HEK293 (cell line): ENCODE data around the gene ATP6AP2.
A peak's percentile ranks its signal among the peaks of the same experiment; 100 is the strongest.

Experiments used
- CTCF ChIA-PET: fragments of 350-600 bp; formaldehyde crosslinking; extraction: SDS; loops from one replicate; lab custom pipeline; 2021; ENCODE audit warnings: antibody characterized with exemption; lab: Yijun Ruan, JAX
- POLR2A ChIA-PET: fragments of 300-600 bp; formaldehyde crosslinking; extraction: SDS; loops from one replicate; lab custom pipeline; 2020; ENCODE audit warnings: antibody characterized with exemption, inconsistent platforms; lab: Yijun Ruan, JAX
- H3K27ac ChIP-seq: fragments of 200-500 bp; sonication (Bioruptor generic); 2 replicates; pipeline ENCODE4 v1.5.1; 2014; ENCODE audit warnings: low read depth, low read length, control low read depth, inconsistent platforms; ENCODE audit errors: extremely low read depth
- H3K36me3 ChIP-seq, 2 experiments: fragments of 200-500 bp in 1 of 2; sonication (Bioruptor generic) in 1 of 2; 1 replicate in 1 of 2; 2 replicates in 1 of 2; pipeline ENCODE4 v1.5.1; 2014 to 2017; ENCODE audit warnings: inconsistent platforms in 2 of 2, low read length in 2 of 2; ENCODE audit not compliant: control insufficient read depth in 2 of 2, insufficient read depth in 1 of 2
- H3K4me1 ChIP-seq: fragments of 200-500 bp; sonication (Bioruptor generic); 2 replicates; pipeline ENCODE4 v1.5.1; 2014; ENCODE audit warnings: mild to moderate bottlenecking, low read length, inconsistent platforms; ENCODE audit not compliant: control insufficient read depth, insufficient read depth
- H3K4me3 ChIP-seq: 2 replicates; pipeline ENCODE4 v1.5.1; 2011; ENCODE audit warnings: low read depth, mild to moderate bottlenecking, control low read depth, low read length, moderate library complexity
- H3K9me3 ChIP-seq: fragments of 200-500 bp; sonication (Bioruptor generic); 2 replicates; pipeline ENCODE4 v1.5.1; 2014; ENCODE audit warnings: low read depth, low read length, inconsistent platforms; ENCODE audit not compliant: control insufficient read depth, insufficient read depth
- BCL6B ChIP-seq: fragments of 450-650 bp; formaldehyde crosslinking; IDR thresholded peaks from 2 replicates; pipeline ENCODE4 v1.5.1; 2017; ENCODE audit warnings: missing biosample characterization, missing genetic modification characterization
- MZF1 ChIP-seq: fragments of 450-650 bp; formaldehyde crosslinking; IDR thresholded peaks from 2 replicates; pipeline ENCODE4 v1.5.1; 2017; ENCODE audit warnings: missing biosample characterization, missing genetic modification characterization, borderline replicate concordance
- PATZ1 ChIP-seq: fragments of 450-650 bp; formaldehyde crosslinking; IDR thresholded peaks from 2 replicates; pipeline ENCODE4 v1.5.1; 2016; ENCODE audit warnings: missing biosample characterization, missing genetic modification characterization
- PRDM6 ChIP-seq: fragments of 450-650 bp; formaldehyde crosslinking; IDR thresholded peaks from 2 replicates; pipeline ENCODE4 v1.5.1; 2017; ENCODE audit warnings: missing biosample characterization, missing genetic modification characterization
- REST ChIP-seq: fragments of 450-650 bp; formaldehyde crosslinking; IDR thresholded peaks from 2 replicates; pipeline ENCODE4 v1.5.1; 2016; ENCODE audit warnings: missing biosample characterization, missing genetic modification characterization
- SALL2 ChIP-seq: fragments of 450-650 bp; formaldehyde crosslinking; IDR thresholded peaks from 2 replicates; pipeline ENCODE4 v1.5.0; 2017; ENCODE audit warnings: missing biosample characterization, mild to moderate bottlenecking, missing genetic modification characterization, borderline replicate concordance
- SCRT2 ChIP-seq: fragments of 450-650 bp; formaldehyde crosslinking; IDR thresholded peaks from 2 replicates; pipeline ENCODE4 v1.5.1; 2016; ENCODE audit warnings: missing biosample characterization, missing genetic modification characterization
- ZBTB20 ChIP-seq: fragments of 450-650 bp; formaldehyde crosslinking; IDR thresholded peaks from 2 replicates; pipeline ENCODE4 v1.5.1; 2016; ENCODE audit warnings: missing biosample characterization, missing genetic modification characterization
- ZBTB48 ChIP-seq: fragments of 450-650 bp; formaldehyde crosslinking; IDR thresholded peaks from 2 replicates; pipeline ENCODE4 v1.5.1; 2016; ENCODE audit warnings: missing biosample characterization, missing genetic modification characterization
- ZBTB7A ChIP-seq: fragments of 450-650 bp; formaldehyde crosslinking; IDR thresholded peaks from 2 replicates; pipeline ENCODE4 v1.5.1; 2016; ENCODE audit warnings: low read depth, missing biosample characterization, missing genetic modification characterization
- ZNF169 ChIP-seq: fragments of 450-650 bp; formaldehyde crosslinking; IDR thresholded peaks from 2 replicates; pipeline ENCODE4 v1.5.1; 2016; ENCODE audit warnings: missing biosample characterization, missing genetic modification characterization
- ZNF174 ChIP-seq: fragments of 450-650 bp; formaldehyde crosslinking; IDR thresholded peaks from 2 replicates; pipeline ENCODE4 v1.5.0; 2017; ENCODE audit warnings: missing biosample characterization, mild to moderate bottlenecking, missing genetic modification characterization
- ZNF184 ChIP-seq: fragments of 450-650 bp; IDR thresholded peaks from 2 replicates; pipeline ENCODE4 v1.5.1; 2018; ENCODE audit warnings: missing biosample characterization, mild to moderate bottlenecking, missing genetic modification characterization
- ZNF223 ChIP-seq: fragments of 450-650 bp; formaldehyde crosslinking; IDR thresholded peaks from 2 replicates; pipeline ENCODE4 v1.5.1; 2016; ENCODE audit warnings: missing biosample characterization, missing genetic modification characterization
- ZNF366 ChIP-seq: fragments of 450-650 bp; formaldehyde crosslinking; conservative IDR thresholded peaks from 2 replicates; pipeline ENCODE4 v1.5.1; 2016; ENCODE audit warnings: missing biosample characterization, missing genetic modification characterization
- ZNF404 ChIP-seq: fragments of 450-650 bp; formaldehyde crosslinking; IDR thresholded peaks from 2 replicates; pipeline ENCODE4 v1.5.1; 2017; ENCODE audit warnings: missing biosample characterization, missing genetic modification characterization
- ZNF423 ChIP-seq: fragments of 450-650 bp; formaldehyde crosslinking; IDR thresholded peaks from 2 replicates; pipeline ENCODE4 v1.5.1; 2016; ENCODE audit warnings: missing biosample characterization, missing genetic modification characterization
- ZNF544 ChIP-seq: fragments of 450-650 bp; formaldehyde crosslinking; IDR thresholded peaks from 2 replicates; pipeline ENCODE4 v1.5.0; 2017; ENCODE audit warnings: missing biosample characterization, missing genetic modification characterization
- ZNF560 ChIP-seq: fragments of 450-650 bp; formaldehyde crosslinking; IDR thresholded peaks from 2 replicates; pipeline ENCODE4 v1.5.1; 2017; ENCODE audit warnings: missing biosample characterization, missing genetic modification characterization, borderline replicate concordance
- ZNF561 ChIP-seq: fragments of 450-650 bp; IDR thresholded peaks from 2 replicates; pipeline ENCODE4 v1.5.1; 2018; ENCODE audit warnings: missing biosample characterization, missing genetic modification characterization, borderline replicate concordance
- ZNF580 ChIP-seq: fragments of 450-650 bp; formaldehyde crosslinking; IDR thresholded peaks from 2 replicates; pipeline ENCODE4 v1.5.1; 2016; ENCODE audit warnings: missing biosample characterization, missing genetic modification characterization
- ZNF692 ChIP-seq: fragments of 450-650 bp; formaldehyde crosslinking; IDR thresholded peaks from 2 replicates; pipeline ENCODE4 v1.5.1; 2016; ENCODE audit warnings: missing biosample characterization, missing genetic modification characterization
- ZSCAN23 ChIP-seq: fragments of 450-650 bp; formaldehyde crosslinking; IDR thresholded peaks from 2 replicates; pipeline ENCODE4 v1.5.1; 2016; ENCODE audit warnings: missing biosample characterization, missing genetic modification characterization

Gene ATP6AP2

GRCh38 chrX:40580537-40581335 is at the start of gene ATP6AP2 (continued):
- TF ChIP-seq ZNF692 = no peak
- TF ChIP-seq REST = no peak
- 0 out of 2 replicates have a peak, but pooled peaks have one; percentile 20 for TF ChIP-seq ZNF366 (tag by site-specific recombination)

- H3K9me3 ChIP-seq = no peaks in the 10 kb centered on the region
- no peak overlapping the region for H3K4me3 ChIP-seq
- ChIA-PET CTCF (interaction anchor here (0.6 to 0.8 kb wide), 3 partner anchors 7 to 379 kb away, joined by 3 to 7 read pairs (median 4); no protein-coding TSS in a partner anchor), POLR2A (no interaction called here)
- peak overlapping the region; percentile 90 for H3K27ac ChIP-seq
- peaks cover 6% of the 10 kb centered on the region; the same call in 1 of the 2 replicates for H3K4me1 ChIP-seq
- H3K36me3 ChIP-seq = no peaks in the 10 kb centered on the region
- TF ChIP-seq ZBTB20 (peak; percentile 84), ZNF223 (no peak), ZNF580 (no peak), SCRT2 (tag by site-specific recombination) (no peak), ZNF561 (tag by site-specific recombination) (0 out of 2 replicates have a peak, but pooled peaks have one; percentile 18), ZNF169 (tag by site-specific recombination) (no peak), ZBTB48 (tag by site-specific recombination) (peak; percentile 66; the same call in 1 of the 2 replicates), PRDM6 (tag by site-specific recombination) (0 out of 2 replicates have a peak, but pooled peaks have one; percentile 10), ZNF366 (tag by site-specific recombination) (peak; percentile 42; the same call in 1 of the 2 replicates), ZNF404 (tag by site-specific recombination) (no peak), ZNF423 (tag by site-specific recombination) (peak; percentile 69; the same call in 1 of the 2 replicates), ZSCAN23 (no peak), ZNF560 (tag by site-specific recombination) (no peak), ZNF174 (tag by site-specific recombination) (no peak), SALL2 (tag by site-specific recombination) (no peak), PATZ1 (tag by site-specific recombination) (0 out of 2 replicates have a peak, but pooled peaks have one; percentile 21), BCL6B (tag by site-specific recombination) (no peak), ZBTB7A (tag by site-specific recombination) (no peak), ZNF184 (no peak), MZF1 (peak; percentile 24; the same call in 1 of the 2 replicates), ZNF544 (tag by site-specific recombination) (no peak)
Observed at GRCh38 chrX:40531056-40531826, 49.5 kb upstream of the ATP6AP2 start.
